ENCODE results near the gene SEMA3E. TPM values are rescaled to one million over a fixed set of nuclear protein-coding genes. Genes with fewer than 3 reads are reported as not detected.
"Not testable (repeated sequence)": the region's sequence is repeated elsewhere in the genome, so short reads cannot be mapped to it uniquely, and the experiment has no call there.

The SEMA3E gene
- total RNA-seq, 2 donors from 2014 or later: 339 to 438 TPM

DNA sequence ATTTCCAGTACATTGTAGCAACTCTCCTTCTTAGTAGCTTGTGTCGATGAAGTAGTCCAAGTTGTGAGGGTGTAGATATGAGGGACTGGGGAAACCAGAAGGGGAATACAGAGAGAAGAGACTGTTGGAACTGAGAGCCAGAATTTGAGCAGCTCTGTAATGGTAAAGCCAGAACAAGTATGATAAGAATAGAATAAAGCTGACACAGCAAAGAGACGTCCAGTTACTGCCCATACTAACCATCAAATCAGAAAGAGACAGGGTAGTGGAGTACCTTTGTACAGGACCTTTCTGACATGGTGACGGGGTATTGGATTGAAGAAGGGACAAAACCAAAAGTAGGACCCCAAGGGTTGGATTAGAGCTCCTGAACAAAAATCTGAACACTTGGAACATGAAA lies 206.0 kb downstream of the SEMA3E start:
- Mint-ChIP-seq H3K4me3 (no peak overlapping the region), H3K9me3 (no peaks in the 10 kb centered on the region), H3K27ac (no peak overlapping the region), H3K36me3 (ENCODE audit: low read depth) (peaks cover 10% of the 10 kb centered on the region), H3K27me3 (ENCODE audit: insufficient read depth) (no peaks in the 10 kb centered on the region), H3K4me1 (peaks cover 21% of the 10 kb centered on the region)
- no peak overlapping the region for H3K9ac ChIP-seq (ENCODE audit: extremely low read depth, low read length, poor library complexity, severe bottlenecking)
- no peaks in the 10 kb centered on the region for H3K27me3 ChIP-seq (ENCODE audit: control insufficient read depth, insufficient read depth, low read length, poor library complexity, severe bottlenecking)
- DNase-seq: no peak
- H3K4me1 ChIP-seq (ENCODE audit: control insufficient read depth, insufficient read depth, low read length): no peaks in the 10 kb centered on the region
- H3K36me3 ChIP-seq (ENCODE audit: control insufficient read depth, insufficient read depth, low read length): peaks cover 5% of the 10 kb centered on the region
- H3K4me3 ChIP-seq (ENCODE audit: low read length): no peak overlapping the region
- WGBS, 2 experiments (ENCODE audit: insufficient coverage in 1 of 2, insufficient read length in 1 of 2): 87 to 92% methylated on average over 1 to 3 of the region's 3 CpGs
- H3K27ac ChIP-seq (ENCODE audit: low read depth, low read length): no peak overlapping the region
- TF ChIP-seq, protein P1, sequence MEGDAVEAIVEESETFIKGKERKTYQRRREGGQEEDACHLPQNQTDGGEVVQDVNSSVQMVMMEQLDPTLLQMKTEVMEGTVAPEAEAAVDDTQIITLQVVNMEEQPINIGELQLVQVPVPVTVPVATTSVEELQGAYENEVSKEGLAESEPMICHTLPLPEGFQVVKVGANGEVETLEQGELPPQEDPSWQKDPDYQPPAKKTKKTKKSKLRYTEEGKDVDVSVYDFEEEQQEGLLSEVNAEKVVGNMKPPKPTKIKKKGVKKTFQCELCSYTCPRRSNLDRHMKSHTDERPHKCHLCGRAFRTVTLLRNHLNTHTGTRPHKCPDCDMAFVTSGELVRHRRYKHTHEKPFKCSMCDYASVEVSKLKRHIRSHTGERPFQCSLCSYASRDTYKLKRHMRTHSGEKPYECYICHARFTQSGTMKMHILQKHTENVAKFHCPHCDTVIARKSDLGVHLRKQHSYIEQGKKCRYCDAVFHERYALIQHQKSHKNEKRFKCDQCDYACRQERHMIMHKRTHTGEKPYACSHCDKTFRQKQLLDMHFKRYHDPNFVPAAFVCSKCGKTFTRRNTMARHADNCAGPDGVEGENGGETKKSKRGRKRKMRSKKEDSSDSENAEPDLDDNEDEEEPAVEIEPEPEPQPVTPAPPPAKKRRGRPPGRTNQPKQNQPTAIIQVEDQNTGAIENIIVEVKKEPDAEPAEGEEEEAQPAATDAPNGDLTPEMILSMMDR (conservative IDR thresholded peaks at IDR 0.05): no peak
- no peaks in the 10 kb centered on the region for H3K9me3 ChIP-seq (ENCODE audit: control insufficient read depth, low read length)

DNA sequence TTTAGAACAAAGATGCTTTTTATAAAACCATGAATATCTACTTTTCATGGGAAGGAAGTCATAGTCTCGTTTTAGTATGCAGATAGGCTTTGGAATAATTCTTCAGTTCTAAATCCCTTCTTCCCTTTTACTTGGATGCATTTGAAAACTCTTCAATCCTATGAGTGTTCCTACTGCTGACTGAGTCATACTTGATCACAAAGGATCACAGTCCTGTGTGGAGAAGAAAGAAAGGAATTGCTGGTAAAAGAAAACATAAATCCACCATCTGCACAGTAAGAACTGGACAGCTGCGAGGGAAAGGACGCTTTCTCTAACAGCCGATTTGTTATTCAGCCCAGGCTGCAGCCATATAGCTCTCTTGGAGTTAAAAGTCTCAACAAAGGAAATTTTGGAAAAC lies 209.9 kb downstream of the SEMA3E start:
- Histone ChIP-seq H3K9ac (ENCODE audit: extremely low read depth, low read length, poor library complexity, severe bottlenecking) (no peak overlapping the region), H3K9me3 (ENCODE audit: control insufficient read depth, low read length) (peaks cover 14% of the 10 kb centered on the region), H3K27ac (ENCODE audit: low read depth, low read length) (peak overlapping the region; percentile 7), H3K4me1 (ENCODE audit: control insufficient read depth, insufficient read depth, low read length) (no peaks in the 10 kb centered on the region), H3K36me3 (ENCODE audit: control insufficient read depth, insufficient read depth, low read length) (peaks cover 20% of the 10 kb centered on the region), H3K27me3 (ENCODE audit: control insufficient read depth, insufficient read depth, low read length, poor library complexity, severe bottlenecking) (no peaks in the 10 kb centered on the region), H3K4me3 (ENCODE audit: low read length) (no peak overlapping the region)
- Mint-ChIP-seq H3K27ac (no peak overlapping the region), H3K36me3 (ENCODE audit: low read depth) (peaks cover 18% of the 10 kb centered on the region), H3K27me3 (ENCODE audit: insufficient read depth) (no peaks in the 10 kb centered on the region), H3K4me3 (no peak overlapping the region), H3K4me1 (peaks cover 12% of the 10 kb centered on the region), H3K9me3 (peaks cover 2% of the 10 kb centered on the region)
- DNase-seq: no peak
- WGBS, 2 experiments (ENCODE audit: insufficient coverage in 1 of 2, insufficient read length in 1 of 2): 86 to 90% methylated on average over 1 to 4 of the region's 4 CpGs
- TF ChIP-seq, protein P1 (conservative IDR thresholded peaks at IDR 0.05): no peak

DNA sequence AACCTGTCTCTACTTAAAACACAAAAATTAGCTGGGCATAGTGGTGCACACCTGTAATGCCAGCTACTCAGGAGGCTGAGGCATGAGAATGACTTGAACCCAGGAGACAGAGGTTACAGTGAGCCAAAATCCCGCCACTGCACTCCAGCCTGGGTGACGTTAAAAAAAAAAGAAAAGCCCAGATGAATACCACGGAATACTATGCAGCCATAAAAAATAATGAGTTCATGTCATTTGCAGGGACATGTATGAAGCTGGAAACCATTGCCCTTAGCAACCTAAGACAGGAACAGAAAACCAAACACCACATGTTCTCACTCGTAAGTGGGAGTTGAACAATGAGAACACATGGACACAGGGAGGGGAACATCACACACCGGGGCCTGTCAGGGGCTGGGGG lies 218.7 kb downstream of the SEMA3E start:
- not testable (repeated sequence) for H3K27me3 Mint-ChIP-seq (ENCODE audit: insufficient read depth); H3K27me3 ChIP-seq (ENCODE audit: control insufficient read depth, insufficient read depth, low read length, poor library complexity, severe bottlenecking); H3K4me3 Mint-ChIP-seq; H3K36me3 ChIP-seq (ENCODE audit: control insufficient read depth, insufficient read depth, low read length); H3K27ac ChIP-seq (ENCODE audit: low read depth, low read length); H3K9me3 Mint-ChIP-seq; H3K9ac ChIP-seq (ENCODE audit: extremely low read depth, low read length, poor library complexity, severe bottlenecking); H3K4me3 ChIP-seq (ENCODE audit: low read length); DNase-seq; H3K9me3 ChIP-seq (ENCODE audit: control insufficient read depth, low read length); H3K27ac Mint-ChIP-seq; H3K4me1 ChIP-seq (ENCODE audit: control insufficient read depth, insufficient read depth, low read length)
- Mint-ChIP-seq H3K36me3 (ENCODE audit: low read depth) (peaks cover 17% of the 10 kb centered on the region), H3K4me1 (peaks cover 34% of the 10 kb centered on the region)
- 86 to 96% methylated on average over 3 to 5 of the region's 5 CpGs for WGBS, 2 experiments (ENCODE audit: insufficient coverage in 1 of 2, insufficient read length in 1 of 2)

DNA sequence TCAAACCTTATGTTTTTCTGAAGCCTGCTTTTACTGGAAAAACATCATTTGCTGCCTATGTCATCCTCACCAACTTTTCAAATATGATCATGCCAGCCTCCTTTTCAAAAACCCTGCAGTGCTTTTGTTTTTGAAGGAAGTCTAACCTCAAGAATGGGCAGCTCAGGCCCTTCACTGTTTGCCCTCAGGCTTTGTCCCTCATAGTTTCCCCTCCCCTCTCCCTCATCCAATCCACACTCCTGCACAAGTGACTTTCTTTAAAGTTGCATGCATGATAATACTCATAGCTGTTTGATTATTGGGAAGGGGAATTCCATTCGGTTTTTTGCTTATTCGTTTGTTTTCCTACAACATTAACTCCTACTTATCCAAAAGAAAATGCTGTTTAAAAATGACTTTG lies 219.4 kb downstream of the SEMA3E start:
- Mint-ChIP-seq H3K4me1 (peaks cover 42% of the 10 kb centered on the region), H3K27me3 (ENCODE audit: insufficient read depth) (no peaks in the 10 kb centered on the region), H3K9me3 (no peaks in the 10 kb centered on the region), H3K36me3 (ENCODE audit: low read depth) (peaks cover 17% of the 10 kb centered on the region), H3K4me3 (no peak overlapping the region), H3K27ac (peak overlapping the region; percentile 62)
- H3K27me3 ChIP-seq (ENCODE audit: control insufficient read depth, insufficient read depth, low read length, poor library complexity, severe bottlenecking): no peaks in the 10 kb centered on the region
- H3K36me3 ChIP-seq (ENCODE audit: control insufficient read depth, insufficient read depth, low read length): peaks cover 8% of the 10 kb centered on the region
- no peak overlapping the region for H3K4me3 ChIP-seq (ENCODE audit: low read length)
- H3K4me1 ChIP-seq (ENCODE audit: control insufficient read depth, insufficient read depth, low read length): peaks cover 2% of the 10 kb centered on the region
- 20% methylated on average over 1 of the region's 2 CpGs; no CpG with 5 or more reads in 1 of the 2 experiments for WGBS, 2 experiments (ENCODE audit: insufficient coverage in 1 of 2, insufficient read length in 1 of 2)
- H3K9me3 ChIP-seq (ENCODE audit: control insufficient read depth, low read length): no peaks in the 10 kb centered on the region
- DNase-seq: peak; percentile 70
- H3K9ac ChIP-seq (ENCODE audit: extremely low read depth, low read length, poor library complexity, severe bottlenecking): no peak overlapping the region
- peak overlapping the region; percentile 36 for H3K27ac ChIP-seq (ENCODE audit: low read depth, low read length)
- TF ChIP-seq, protein P1 (conservative IDR thresholded peaks at IDR 0.05): no peak
